Neural crest cell (in vitro differentiated cells): ENCODE data around the gene ANXA5. TPM values are rescaled to one million over a fixed set of nuclear protein-coding genes. Genes with fewer than 3 reads are reported as not detected.

Experiments
- DNase-seq: peaks from one replicate; pipeline ENCODE4 v3.0.0; 2021; ENCODE audit warnings: low read depth, mixed read lengths, low spot score
- H3K27ac Mint-ChIP-seq: one replicate; pipeline ENCODE4 v1.8.0; 2021; ENCODE audit warnings: mild to moderate bottlenecking, mixed read lengths; ENCODE audit not compliant: unreplicated experiment
- H3K27me3 Mint-ChIP-seq: 2 replicates; pipeline ENCODE4 v1.8.0; 2021; ENCODE audit warnings: low read depth, mild to moderate bottlenecking, mixed read lengths
- H3K36me3 Mint-ChIP-seq: 2 replicates; pipeline ENCODE4 v1.8.0; 2021; ENCODE audit warnings: low read depth, mild to moderate bottlenecking, mixed read lengths
- H3K4me1 Mint-ChIP-seq: 2 replicates; pipeline ENCODE4 v1.8.0; 2021; ENCODE audit warnings: mixed read lengths
- H3K4me3 Mint-ChIP-seq: one replicate; pipeline ENCODE4 v1.8.0; 2021; ENCODE audit warnings: mild to moderate bottlenecking, mixed read lengths
- H3K9me3 Mint-ChIP-seq: 2 replicates; pipeline ENCODE4 v1.8.0; 2021; ENCODE audit warnings: mixed read lengths
- CTCF ChIP-seq: fragments of 200-600 bp; sonication (generic); conservative IDR thresholded peaks from 2 replicates; pipeline ENCODE4 v1.5.0; 2021; ENCODE audit warnings: antibody characterized with exemption, mild to moderate bottlenecking
- long read RNA-seq: library from polyadenylated mRNA; unstranded; transcript quantifications from one replicate; pipeline ENCODE4 v2.0.0, GENCODE V29; 2020
- total RNA-seq: library from RNA; stranded (reverse); gene quantifications from 2 replicates; pipeline ENCODE4 v1.2.1, GENCODE V29; 2021

ANXA5 gene
- total RNA-seq = 143 and 153 TPM in 2 replicates
- long read RNA-seq, transcript ANXA5-201 (13 exons, 1,762 nt) = major isoform, 924 of 975 reads
- long read RNA-seq, partial matches to known transcripts = 26 of 975 reads
- long read RNA-seq, other reads (novel, unspliced or antisense) = 24 of 975 reads

GRCh38 chr4:121696581-121697461, at the start of gene ANXA5:
TSS of gene ANXA5 (minus strand) at chr4:121696980. CDS start at chr4:121696589, 391 bp downstream.
- Mint-ChIP-seq H3K27me3 (peaks cover 2% of the 10 kb centered on the region), H3K4me3 (peak within 1 kb of the TSS; percentile 95), H3K9me3 (no peaks in the 10 kb centered on the region), H3K27ac (peak within 1 kb of the TSS; percentile 98), H3K4me1 (peaks cover 51% of the 10 kb centered on the region), H3K36me3 (peaks cover 11% of the 10 kb centered on the region)
- peak; percentile 50 for TF ChIP-seq CTCF
- DNase-seq = peak; percentile 66

GRCh38 chr4:121742794-121743193, 46.0 kb upstream of the ANXA5 start:
- DNase-seq = no peak
- peaks cover 2% of the 10 kb centered on the region for H3K27me3 Mint-ChIP-seq
- H3K9me3 Mint-ChIP-seq = no peaks in the 10 kb centered on the region
- no peaks in the 10 kb centered on the region for H3K4me1 Mint-ChIP-seq
- H3K27ac Mint-ChIP-seq = no peak overlapping the region
- TF ChIP-seq CTCF = no peak
- H3K36me3 Mint-ChIP-seq = no peaks in the 10 kb centered on the region
- H3K4me3 Mint-ChIP-seq = no peak overlapping the region

- H3K27me3 Mint-ChIP-seq = no peaks in the 10 kb centered on the region
- no peak for TF ChIP-seq CTCF
- no peaks in the 10 kb centered on the region for H3K9me3 Mint-ChIP-seq
- no peaks in the 10 kb centered on the region for H3K4me1 Mint-ChIP-seq
- DNase-seq = no peak
- no peak overlapping the region for H3K27ac Mint-ChIP-seq
- no peaks in the 10 kb centered on the region for H3K36me3 Mint-ChIP-seq
- H3K4me3 Mint-ChIP-seq = no peak overlapping the region
Measured at GRCh38 chr4:121741751-121742150, 45.0 kb upstream of the ANXA5 start.

GRCh38 chr4:121740796-121741409, 44.1 kb upstream of the ANXA5 start:
- Mint-ChIP-seq H3K4me3 (no peak overlapping the region), H3K4me1 (no peaks in the 10 kb centered on the region), H3K9me3 (no peaks in the 10 kb centered on the region), H3K36me3 (no peaks in the 10 kb centered on the region), H3K27ac (no peak overlapping the region), H3K27me3 (no peaks in the 10 kb centered on the region)
- no peak for DNase-seq
- TF ChIP-seq CTCF = no peak

- Mint-ChIP-seq H3K27ac (no peak overlapping the region), H3K9me3 (no peaks in the 10 kb centered on the region), H3K36me3 (no peaks in the 10 kb centered on the region), H3K27me3 (no peaks in the 10 kb centered on the region), H3K4me1 (no peaks in the 10 kb centered on the region), H3K4me3 (no peak overlapping the region)
- TF ChIP-seq CTCF = no peak
- DNase-seq = no peak
Measured at GRCh38 chr4:121739575-121739974, 42.8 kb upstream of the ANXA5 start.
